ENCODE measurements around the gene NUMBL. TPM values are rescaled to one million over a fixed set of nuclear protein-coding genes. Genes with fewer than 3 reads are reported as not detected.

Gene NUMBL
- total RNA-seq, 1 donor from 2014 or later: 9.4 TPM

DNA sequence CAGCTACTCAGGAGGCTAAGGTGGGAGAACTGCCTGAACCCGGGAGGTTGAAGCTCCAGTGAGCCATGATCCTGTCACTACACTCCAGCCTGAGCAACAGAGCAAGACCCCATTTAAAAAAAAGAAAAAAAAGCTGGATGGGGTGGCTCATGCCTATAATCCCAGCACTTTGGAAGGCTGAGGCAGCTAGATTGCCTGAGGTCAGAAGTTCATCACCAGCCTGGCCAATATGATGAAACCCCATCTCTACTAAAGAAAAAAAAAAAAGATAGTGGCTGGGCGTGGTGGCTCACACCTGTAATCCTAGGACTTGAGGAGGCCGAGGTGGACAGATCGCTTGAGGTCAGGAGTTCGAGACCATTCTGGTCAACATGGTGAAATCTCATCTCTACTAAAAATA, 74.3 kb downstream of the NUMBL start:
- Histone ChIP-seq H3K36me3 (ENCODE audit: control insufficient read depth in 3 of 3, insufficient read depth in 3 of 3, low read length in 3 of 3) (peaks cover 0 to 14% (median 5%) of the 10 kb centered on the region in 3 donors), H3K9ac (ENCODE audit: low read depth in 1 of 3, low read length in 3 of 3) (no peak overlapping the region), H3K27ac (ENCODE audit: low read depth, low read length) (no peak overlapping the region), H3K4me3 (ENCODE audit: low read length in 3 of 3) (no peak overlapping the region), H3K4me1 (ENCODE audit: control insufficient read depth in 3 of 3, insufficient read depth in 3 of 3, low read length in 3 of 3) (peaks cover 0 to 8% (median 1%) of the 10 kb centered on the region in 3 donors), H3K27me3 (ENCODE audit: control insufficient read depth in 3 of 3, insufficient read depth in 3 of 3, low read length in 3 of 3) (peaks cover 0 to 3% (median 0%) of the 10 kb centered on the region in 3 donors), H3K9me3 (ENCODE audit: control insufficient read depth in 3 of 3, low read length in 3 of 3) (no peaks in the 10 kb centered on the region)

Small RNAs within 50 kb of the gene (small RNA-seq; reads per million reads assigned to genes)
- gene RNU6-195P: not detected

Other genes with a start within 250 kb of the NUMBL start
- 52.2 TPM for gene SERTAD3, start 246.3 kb downstream of the NUMBL start, total RNA-seq
- 141 TPM for gene BLVRB, start 224.9 kb downstream of the NUMBL start, total RNA-seq
- gene SPTBN4, start 223.7 kb downstream of the NUMBL start, total RNA-seq: 0.52 TPM
- 6.3 TPM for gene SHKBP1, start 113.8 kb downstream of the NUMBL start, total RNA-seq
- gene LTBP4, start 89.3 kb downstream of the NUMBL start, total RNA-seq: 86.6 TPM
- gene COQ8B, start 26.2 kb upstream of the NUMBL start, total RNA-seq: 19.3 TPM
- gene ITPKC, start 26.5 kb upstream of the NUMBL start, total RNA-seq: 6.8 TPM
- gene ACTMAP, start 59.8 kb upstream of the NUMBL start, total RNA-seq: under 0.01 TPM
- 7.8 TPM for gene SNRPA, start 60.6 kb upstream of the NUMBL start, total RNA-seq
- 2.1 TPM for gene MIA, start 84.9 kb upstream of the NUMBL start, total RNA-seq
- gene RAB4B, start 87.6 kb upstream of the NUMBL start, total RNA-seq: 2.1 TPM
- 37.1 TPM for gene EGLN2, start 108.5 kb upstream of the NUMBL start, total RNA-seq
- not detected for gene CYP2A6, start 159.8 kb upstream of the NUMBL start, total RNA-seq
- not detected for gene CYP2A7, start 191.6 kb upstream of the NUMBL start, total RNA-seq

All from skeletal muscle tissue (tissue), 5 donors.